T-cell (primary cell): ENCODE measurements around the gene GARIN3. TPM values are rescaled to one million over a fixed set of nuclear protein-coding genes. Genes with fewer than 3 reads are reported as not detected.

Experiments used
- ATAC-seq, 4 experiments: fragments of 200-7000 bp in 3 of 4; fragments of 150-1000 bp in 1 of 4; cut with Tn5 transposase; replicated peaks in 1 of 4; 1 replicate in 3 of 4; 2 replicates in 1 of 4; pipeline ENCODE4 v1.10.0; 2021; ENCODE audit warnings: moderate library complexity in 3 of 4, mild to moderate bottlenecking in 2 of 4, moderate number of reproducible peaks in 1 of 4
- CTCF ChIA-PET, 2 donors: fragments of 300-600 bp; sonication (Branson Sonifier 250); formaldehyde crosslinking; loops; one replicate each; lab custom pipeline; 2022; ENCODE audit warnings: antibody characterized with exemption in 2 of 2; lab: Charles Lee
- POLR2A ChIA-PET, 2 donors: fragments of 300-600 bp; sonication (Branson Sonifier 250); formaldehyde crosslinking; loops; one replicate each; lab custom pipeline; 2022; ENCODE audit warnings: antibody characterized with exemption in 2 of 2; lab: Charles Lee
- DNase-seq, 35 experiments: peaks; one replicate each; pipeline versions ENCODE4 v3.0.0 to v3.0.0-alpha.2; 2013 to 2023
- H3K27ac ChIP-seq: one replicate; pipeline ENCODE4 v1.5.1; 2013; ENCODE audit warnings: low read length
- H3K27me3 ChIP-seq, 2 experiments: replicated peaks in 1 of 2; 1 replicate in 1 of 2; 2 replicates in 1 of 2; pipeline versions ENCODE4 v1.6.1 to v1.7.0; 2013; ENCODE audit warnings: low read length in 1 of 2, mixed read lengths in 1 of 2; ENCODE audit not compliant: control insufficient read depth in 2 of 2, insufficient read depth in 2 of 2; ENCODE audit errors: extremely low read depth in 1 of 2
- H3K36me3 ChIP-seq, 2 donors: 1 replicate in 1 of 2; 2 replicates in 1 of 2; pipeline versions ENCODE4 v1.6.1 to v1.7.0; 2013; ENCODE audit warnings: low read length in 1 of 2; ENCODE audit not compliant: control insufficient read depth in 2 of 2, insufficient read depth in 1 of 2; ENCODE audit errors: extremely low read depth in 1 of 2
- H3K4me1 ChIP-seq, 2 experiments: 1 replicate in 1 of 2; 2 replicates in 1 of 2; pipeline versions ENCODE4 v1.6.1 to v1.7.0; 2013; ENCODE audit warnings: low read length in 2 of 2, mixed read lengths in 1 of 2; ENCODE audit not compliant: insufficient read depth in 2 of 2, control insufficient read depth in 1 of 2; ENCODE audit errors: extremely low read depth in 1 of 2
- H3K4me3 ChIP-seq, 2 donors: 1 replicate in 1 of 2; 2 replicates in 1 of 2; pipeline versions ENCODE4 v1.5.1 to v1.7.0; 2013; ENCODE audit warnings: mild to moderate bottlenecking in 2 of 2, low read length in 1 of 2, moderate library complexity in 1 of 2; ENCODE audit not compliant: control insufficient read depth in 1 of 2; ENCODE audit errors: extremely low read depth in 1 of 2
- H3K9me3 ChIP-seq: 2 replicates; pipeline ENCODE4 v1.7.0; 2013
- H3K27ac Mint-ChIP-seq, 2 donors: one replicate each; pipeline ENCODE4 v1.8.0; 2020 to 2021; ENCODE audit warnings: mild to moderate bottlenecking in 2 of 2, mixed read lengths in 2 of 2
- H3K27me3 Mint-ChIP-seq, 2 donors: one replicate each; pipeline ENCODE4 v1.8.0; 2021 to 2022; ENCODE audit warnings: mixed read lengths in 2 of 2
- H3K36me3 Mint-ChIP-seq: one replicate; pipeline ENCODE4 v1.8.0; 2021; ENCODE audit warnings: mixed read lengths
- H3K4me1 Mint-ChIP-seq, 3 donors: one replicate each; pipeline ENCODE4 v1.8.0; 2020 to 2022; ENCODE audit warnings: mixed read lengths in 3 of 3, mild to moderate bottlenecking in 1 of 3
- H3K4me3 Mint-ChIP-seq, 3 donors: one replicate each; pipeline ENCODE4 v1.8.0; 2020 to 2022; ENCODE audit warnings: mild to moderate bottlenecking in 3 of 3, mixed read lengths in 3 of 3, moderate library complexity in 3 of 3
- H3K9me3 Mint-ChIP-seq, 3 donors: one replicate each; pipeline ENCODE4 v1.8.0; 2020 to 2022; ENCODE audit warnings: mixed read lengths in 3 of 3
- WGBS: methylation state at CpG from one replicate; pipeline ENCODE4 v1.1.5; 2013; ENCODE audit warnings: missing lambda C conversion rate; ENCODE audit not compliant: insufficient coverage; 5-methylcytosine and 5-hydroxymethylcytosine counted together
- total RNA-seq, 35 experiments: library from RNA in 6 of 35; stranded (reverse) in 6 of 35; fragments of 120-200 nt in 1 of 35; gene quantifications; one replicate each; pipeline versions ENCODE4 v1.2.1 to v1.2.4 and lab custom pipeline; 2013 to 2026

The GARIN3 gene
- total RNA-seq, 5 donors from 2014 or later (not counting 1 experiment from before 2014, with no cell fraction given): not detected

GRCh38 chr5:157162919-157163510 is 3.0 kb downstream of the GARIN3 start:
- peak overlapping the region; percentile 24 to 61 for H3K27ac Mint-ChIP-seq
- no peaks in the 10 kb centered on the region for H3K36me3 Mint-ChIP-seq
- H3K9me3 Mint-ChIP-seq: peaks cover 0 to 4% (median 0%) of the 10 kb centered on the region in 3 donors
- H3K4me1 ChIP-seq: peaks cover 33 to 38% of the 10 kb centered on the region in 2 experiments
- H3K27ac ChIP-seq: no peak overlapping the region
- H3K27me3 ChIP-seq: no peaks in the 10 kb centered on the region
- H3K4me1 Mint-ChIP-seq: peaks cover 56 to 70% (median 68%) of the 10 kb centered on the region in 3 donors
- no peaks in the 10 kb centered on the region for H3K9me3 ChIP-seq
- no peak for DNase-seq
- no peak overlapping the region for H3K4me3 ChIP-seq
- no peak for ATAC-seq
- no peak overlapping the region for H3K4me3 Mint-ChIP-seq
- ChIA-PET CTCF (no interaction called here), POLR2A (interaction anchor here in 1 of 2 donors (1.0 kb wide), 1 partner anchor 17 kb away, joined by 3 read pairs; the partner anchor contains the start of gene ITK)
- WGBS: 99% methylated on average over 5 of the region's 12 CpGs
- no peaks in the 10 kb centered on the region for H3K27me3 Mint-ChIP-seq
- no peaks in the 10 kb centered on the region for H3K36me3 ChIP-seq

GRCh38 chr5:157161996-157162395 is 4.1 kb downstream of the GARIN3 start:
- Histone ChIP-seq H3K9me3 (no peaks in the 10 kb centered on the region), H3K4me1 (peaks cover 25 to 38% of the 10 kb centered on the region in 2 experiments), H3K36me3 (no peaks in the 10 kb centered on the region), H3K27me3 (no peaks in the 10 kb centered on the region), H3K4me3 (no peak overlapping the region), H3K27ac (no peak overlapping the region)
- POLR2A ChIA-PET: interaction anchor here in 1 of 2 donors (0.6 to 1.0 kb wide), 2 partner anchors 13 to 18 kb away, joined by 3 read pairs; partner anchors contain the start of gene ITK
- no peak for DNase-seq
- Mint-ChIP-seq H3K27me3 (no peaks in the 10 kb centered on the region), H3K36me3 (no peaks in the 10 kb centered on the region), H3K4me3 (no peak overlapping the region), H3K9me3 (peaks cover 0 to 4% (median 0%) of the 10 kb centered on the region in 3 donors), H3K27ac (peak overlapping the region in 1 of 2 donors; percentile 50), H3K4me1 (peaks cover 51 to 70% (median 67%) of the 10 kb centered on the region in 3 donors)
- ATAC-seq: no peak
- WGBS: 90% methylated on average over 5 of the region's 6 CpGs
- CTCF ChIA-PET: no interaction called here

- CTCF ChIA-PET: interaction anchor here in 1 of 2 donors (1.0 kb wide), 2 partner anchors 11 to 12 kb away, joined by 3 to 4 read pairs; no protein-coding TSS in a partner anchor
- peaks cover 18 to 28% of the 10 kb centered on the region in 2 experiments for H3K4me1 ChIP-seq
- no peaks in the 10 kb centered on the region for H3K9me3 ChIP-seq
- peak overlapping the region; percentile 31 to 55 (median 49) for H3K4me3 Mint-ChIP-seq
- DNase-seq: peak in 23 of 35 experiments; percentile 10 to 77 (median 29)
- H3K4me1 Mint-ChIP-seq: peaks cover 56 to 74% (median 67%) of the 10 kb centered on the region in 3 donors
- peak overlapping the region; percentile 87 to 88 for H3K27ac Mint-ChIP-seq
- WGBS: 67% methylated on average over 1 of the region's 4 CpGs
- H3K4me3 ChIP-seq: no peak overlapping the region
- no peaks in the 10 kb centered on the region for H3K27me3 ChIP-seq
- no peaks in the 10 kb centered on the region for H3K36me3 Mint-ChIP-seq
- peak overlapping the region; percentile 96 for H3K27ac ChIP-seq
- no peaks in the 10 kb centered on the region for H3K36me3 ChIP-seq
- no peaks in the 10 kb centered on the region for H3K27me3 Mint-ChIP-seq
- POLR2A ChIA-PET: no interaction called here
- ATAC-seq: peak; percentile 28 to 54 (median 37)
- H3K9me3 Mint-ChIP-seq: peaks cover 0 to 4% (median 0%) of the 10 kb centered on the region in 3 donors
These were observed 6.1 kb downstream of the GARIN3 start for GRCh38 chr5:157160001-157160400.

GRCh38 chr5:157159209-157159751 is 6.8 kb downstream of the GARIN3 start:
- no peaks in the 10 kb centered on the region for H3K36me3 Mint-ChIP-seq
- no peak overlapping the region for H3K4me3 ChIP-seq
- H3K27me3 ChIP-seq: no peaks in the 10 kb centered on the region
- ChIA-PET CTCF (interaction anchor here in 1 of 2 donors (1.0 kb wide), 2 partner anchors 10 to 12 kb away, joined by 3 to 4 read pairs; no protein-coding TSS in a partner anchor), POLR2A (no interaction called here)
- H3K27ac ChIP-seq: peak overlapping the region; percentile 96
- H3K9me3 Mint-ChIP-seq: peaks cover 0 to 4% (median 0%) of the 10 kb centered on the region in 3 donors
- H3K27ac Mint-ChIP-seq: peak overlapping the region; percentile 87 to 88
- WGBS: 28% methylated on average over 3 of the region's 6 CpGs
- peak overlapping the region; percentile 0 to 55 (median 9) for H3K4me3 Mint-ChIP-seq
- ATAC-seq (peak; percentile 80 to 84 (median 82)), DNase-seq (peak in 27 of 35 experiments; percentile 11 to 77 (median 27))
- no peaks in the 10 kb centered on the region for H3K9me3 ChIP-seq
- peaks cover 61 to 81% (median 72%) of the 10 kb centered on the region in 3 donors for H3K4me1 Mint-ChIP-seq
- H3K36me3 ChIP-seq: no peaks in the 10 kb centered on the region
- H3K4me1 ChIP-seq: peaks cover 20 to 31% of the 10 kb centered on the region in 2 experiments
- H3K27me3 Mint-ChIP-seq: no peaks in the 10 kb centered on the region

GRCh38 chr5:157157293-157157891 is 8.7 kb downstream of the GARIN3 start:
- H3K9me3 ChIP-seq: no peaks in the 10 kb centered on the region
- ATAC-seq (no peak), DNase-seq (no peak)
- Mint-ChIP-seq H3K4me1 (peaks cover 69 to 85% (median 77%) of the 10 kb centered on the region in 3 donors), H3K27ac (peak overlapping the region; percentile 83 to 88), H3K9me3 (peaks cover 0 to 4% (median 0%) of the 10 kb centered on the region in 3 donors), H3K27me3 (no peaks in the 10 kb centered on the region), H3K4me3 (peak overlapping the region in 1 of 3 donors; percentile 28), H3K36me3 (no peaks in the 10 kb centered on the region)
- peak overlapping the region; percentile 96 for H3K27ac ChIP-seq
- POLR2A ChIA-PET: interaction anchor here (0.6 to 1.2 kb wide), 4 partner anchors 23 to 60 kb away, joined by 3 to 8 read pairs (median 4); partner anchors contain the start of gene ITK (in 1 of the 2)
- H3K36me3 ChIP-seq: no peaks in the 10 kb centered on the region
- no CpG with 5 or more reads among the region's 1 CpG for WGBS
- CTCF ChIA-PET: interaction anchor here (0.5 to 1.1 kb wide), 6 partner anchors 8 to 194 kb away, joined by 3 to 7 read pairs (median 3); no protein-coding TSS in a partner anchor
- H3K27me3 ChIP-seq: no peaks in the 10 kb centered on the region
- peaks cover 24 to 39% of the 10 kb centered on the region in 2 experiments for H3K4me1 ChIP-seq
- no peak overlapping the region for H3K4me3 ChIP-seq
